ENCODE data around the gene SPNS1.

- TF ChIP-seq, protein P1, sequence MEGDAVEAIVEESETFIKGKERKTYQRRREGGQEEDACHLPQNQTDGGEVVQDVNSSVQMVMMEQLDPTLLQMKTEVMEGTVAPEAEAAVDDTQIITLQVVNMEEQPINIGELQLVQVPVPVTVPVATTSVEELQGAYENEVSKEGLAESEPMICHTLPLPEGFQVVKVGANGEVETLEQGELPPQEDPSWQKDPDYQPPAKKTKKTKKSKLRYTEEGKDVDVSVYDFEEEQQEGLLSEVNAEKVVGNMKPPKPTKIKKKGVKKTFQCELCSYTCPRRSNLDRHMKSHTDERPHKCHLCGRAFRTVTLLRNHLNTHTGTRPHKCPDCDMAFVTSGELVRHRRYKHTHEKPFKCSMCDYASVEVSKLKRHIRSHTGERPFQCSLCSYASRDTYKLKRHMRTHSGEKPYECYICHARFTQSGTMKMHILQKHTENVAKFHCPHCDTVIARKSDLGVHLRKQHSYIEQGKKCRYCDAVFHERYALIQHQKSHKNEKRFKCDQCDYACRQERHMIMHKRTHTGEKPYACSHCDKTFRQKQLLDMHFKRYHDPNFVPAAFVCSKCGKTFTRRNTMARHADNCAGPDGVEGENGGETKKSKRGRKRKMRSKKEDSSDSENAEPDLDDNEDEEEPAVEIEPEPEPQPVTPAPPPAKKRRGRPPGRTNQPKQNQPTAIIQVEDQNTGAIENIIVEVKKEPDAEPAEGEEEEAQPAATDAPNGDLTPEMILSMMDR (IDR thresholded peaks at IDR 0.05), result no peak
- no peak for TF ChIP-seq EZH2 (IDR thresholded peaks at IDR 0.05; ENCODE audit: borderline replicate concordance, insufficient read depth, low read depth, low read length, poor library complexity, severe bottlenecking)
These were observed 7.8 kb downstream of the SPNS1 start for GRCh38 chr16:28982418-28982817.
